SK-N-SH (cell line): ENCODE results near the gene LIPA. TPM values are rescaled to one million over a fixed set of nuclear protein-coding genes. Genes with fewer than 3 reads are reported as not detected.
A peak's percentile ranks its signal among the peaks of the same experiment; 100 is the strongest.

Source experiments
- CTCF ChIA-PET: fragments of 300-600, 350-600 bp; formaldehyde crosslinking; extraction: SDS; loops from one replicate; lab custom pipeline; 2021; lab: Yijun Ruan, JAX
- POLR2A ChIA-PET: fragments of 350-600 bp; sonication (Branson Sonifier 250); formaldehyde crosslinking; extraction: SDS; loops from one replicate; lab custom pipeline; 2020; ENCODE audit warnings: antibody characterized with exemption, inconsistent platforms; lab: Yijun Ruan, JAX
- DNase-seq: peaks from one replicate; pipeline ENCODE4 v3.0.0; 2012
- H2AFZ ChIP-seq: fragments of 200-600 bp; sonication (generic); 2 replicates; pipeline ENCODE4 v1.8.1; 2016; ENCODE audit warnings: antibody characterized with exemption, mild to moderate bottlenecking, low read depth
- H3F3A ChIP-seq: fragments of 200-600 bp; sonication (generic); replicated peaks from 2 replicates; pipeline ENCODE3; 2016; ENCODE audit warnings: antibody characterized with exemption, mild to moderate bottlenecking; ENCODE audit not compliant: insufficient read depth
- H3K27ac ChIP-seq, 2 experiments: fragments of 200-500 bp in 1 of 2; fragments of 200-600 bp in 1 of 2; sonication (Bioruptor generic) in 1 of 2; sonication (generic), shearing (Covaris generic) in 1 of 2; 2 replicates each; pipeline versions ENCODE4 v1.5.1 to v1.6.1; 2014 to 2016; ENCODE audit warnings: low read depth in 2 of 2, inconsistent platforms in 1 of 2, low read length in 1 of 2, mild to moderate bottlenecking in 1 of 2, mixed read lengths in 1 of 2
- H3K27me3 ChIP-seq: fragments of 200-600 bp; sonication (generic), shearing (Covaris generic); 2 replicates; pipeline ENCODE4 v1.6.1; 2016; ENCODE audit warnings: mixed run types; ENCODE audit not compliant: insufficient read depth
- H3K36me3 ChIP-seq, 2 experiments: fragments of 200-500 bp in 1 of 2; fragments of 200-600 bp in 1 of 2; sonication (Bioruptor generic) in 1 of 2; sonication (generic) in 1 of 2; replicated peaks in 1 of 2; 2 replicates each; pipeline versions ENCODE3 to v1.5.1; 2014 to 2016; ENCODE audit warnings: low read length in 1 of 2, mild to moderate bottlenecking in 1 of 2; ENCODE audit not compliant: insufficient read depth in 2 of 2, control insufficient read depth in 1 of 2
- H3K4me1 ChIP-seq, 2 experiments: fragments of 200-500 bp in 1 of 2; fragments of 200-600 bp in 1 of 2; sonication (Bioruptor generic) in 1 of 2; sonication (generic), shearing (Covaris generic) in 1 of 2; 2 replicates each; pipeline versions ENCODE4 v1.5.1 to v1.6.1; 2014 to 2016; ENCODE audit warnings: low read depth in 1 of 2, low read length in 1 of 2, mixed run types in 1 of 2; ENCODE audit not compliant: insufficient read depth in 2 of 2, control insufficient read depth in 1 of 2
- H3K4me2 ChIP-seq: fragments of 200-600 bp; sonication (generic), shearing (Covaris generic); 2 replicates; pipeline ENCODE4 v1.6.1; 2017; ENCODE audit warnings: mixed run types
- H3K4me3 ChIP-seq, 2 experiments: fragments of 200-500 bp in 1 of 2; fragments of 200-600 bp in 1 of 2; sonication (Bioruptor generic) in 1 of 2; sonication (generic), shearing (Covaris generic) in 1 of 2; 2 replicates each; pipeline versions ENCODE4 v1.5.1 to v1.8.1; 2014 to 2016; ENCODE audit warnings: low read depth in 2 of 2, inconsistent platforms in 1 of 2, low read length in 1 of 2, mild to moderate bottlenecking in 1 of 2, mixed read lengths in 1 of 2, moderate library complexity in 1 of 2
- H3K79me2 ChIP-seq: fragments of 200-600 bp; sonication (generic); 2 replicates; pipeline ENCODE4 v1.8.1; 2017; ENCODE audit warnings: mild to moderate bottlenecking; ENCODE audit not compliant: insufficient read depth
- H3K9ac ChIP-seq: fragments of 200-600 bp; sonication (generic); 2 replicates; pipeline ENCODE4 v1.6.1; 2017; ENCODE audit warnings: mixed run types
- H3K9me2 ChIP-seq: fragments of 200-600 bp; sonication (generic); 2 replicates; pipeline ENCODE4 v1.6.1; 2017; ENCODE audit warnings: mixed run types
- H3K9me3 ChIP-seq: fragments of 200-600 bp; sonication (generic); 2 replicates; pipeline ENCODE4 v1.6.1; 2017; ENCODE audit warnings: mixed run types, mild to moderate bottlenecking, moderate library complexity
- H4K20me1 ChIP-seq: fragments of 200-600 bp; sonication (generic); 2 replicates; pipeline ENCODE4 v1.6.1; 2017; ENCODE audit warnings: mild to moderate bottlenecking, mixed run types; ENCODE audit not compliant: insufficient read depth
- ELF1 ChIP-seq: IDR thresholded peaks from 2 replicates; pipeline ENCODE4 v1.4.0; 2012
- EP300 ChIP-seq, 2 experiments: IDR thresholded peaks; 2 replicates each; pipeline versions ENCODE4 v1.4.0 to v1.6.1; 2012; ENCODE audit warnings: borderline replicate concordance in 1 of 2, low read depth in 1 of 2, low read length in 1 of 2
- EZH2phosphoT487 ChIP-seq: fragments of 200-600 bp; sonication (generic); IDR thresholded peaks from 2 replicates; pipeline ENCODE4 v1.6.1; 2017; ENCODE audit warnings: low read depth, mixed run types, mild to moderate bottlenecking, antibody characterized with exemption, moderate library complexity, borderline replicate concordance
- FOSL2 ChIP-seq: IDR thresholded peaks from 2 replicates; pipeline ENCODE4 v1.4.0; 2012; ENCODE audit warnings: low read depth, mild to moderate bottlenecking, moderate library complexity, borderline replicate concordance
- GABPA ChIP-seq: IDR thresholded peaks from 2 replicates; pipeline ENCODE4 v1.4.0; 2012; ENCODE audit warnings: low read depth, mild to moderate bottlenecking
- MXI1 ChIP-seq: IDR thresholded peaks from 2 replicates; pipeline ENCODE4 v1.6.1; 2012; ENCODE audit warnings: mild to moderate bottlenecking, low read depth, low read length, improper control_type of control experiment
- NFIC ChIP-seq: IDR thresholded peaks from 2 replicates; pipeline ENCODE4 v1.4.0; 2012; ENCODE audit warnings: borderline replicate concordance
- NRF1 ChIP-seq: IDR thresholded peaks from 2 replicates; pipeline ENCODE4 v1.6.1; 2012; ENCODE audit warnings: low read depth, mild to moderate bottlenecking, low read length
- POLR2AphosphoS5 ChIP-seq: IDR thresholded peaks from 2 replicates; pipeline ENCODE4 v1.6.1; 2012; ENCODE audit warnings: low read depth, low read length
- RCOR1 ChIP-seq: fragments of 150-350 bp; IDR thresholded peaks from 2 replicates; pipeline ENCODE4 v1.6.1; 2017; ENCODE audit warnings: antibody characterized with exemption, low read length
- RFX5 ChIP-seq: IDR thresholded peaks from 2 replicates; pipeline ENCODE4 v1.6.1; 2012; ENCODE audit warnings: mild to moderate bottlenecking, improper control_type of control experiment, low read length
- RXRA ChIP-seq: IDR thresholded peaks from 2 replicates; pipeline ENCODE4 v1.4.0; 2012; ENCODE audit warnings: low read depth, mild to moderate bottlenecking, borderline replicate concordance
- SIN3A ChIP-seq: IDR thresholded peaks from 2 replicates; pipeline ENCODE4 v1.6.1; 2012; ENCODE audit warnings: low read depth, mild to moderate bottlenecking, low read length, moderate library complexity, borderline replicate concordance
- SMC3 ChIP-seq: IDR thresholded peaks from 2 replicates; pipeline ENCODE4 v1.6.1; 2012; ENCODE audit warnings: low read depth, low read length, improper control_type of control experiment
- TAF1 ChIP-seq: IDR thresholded peaks from 2 replicates; pipeline ENCODE4 v1.6.1; 2012; ENCODE audit warnings: low read depth, mild to moderate bottlenecking, low read length, moderate library complexity, borderline replicate concordance
- TCF12 ChIP-seq: IDR thresholded peaks from 2 replicates; pipeline ENCODE4 v1.4.0; 2012
- USF2 ChIP-seq: fragments of 150-350 bp; IDR thresholded peaks from 2 replicates; pipeline ENCODE4 v1.6.1; 2017; ENCODE audit warnings: antibody characterized with exemption, low read length, low read depth, borderline replicate concordance
- YY1 ChIP-seq: IDR thresholded peaks from 2 replicates; pipeline ENCODE4 v1.4.0; 2012; ENCODE audit warnings: low read depth, mild to moderate bottlenecking
- WGBS: methylation state at CpG from one replicate; pipeline ENCODE4 v1.1.6; 2017; ENCODE audit warnings: low lambda C conversion rate; 5-methylcytosine and 5-hydroxymethylcytosine counted together
- polyA plus RNA-seq, 3 experiments: library from polyadenylated mRNA; depleted of rRNA; stranded (reverse); fragments of >200 nt; gene quantifications; 2 replicates each; pipeline ENCODE4 v1.2.3, GENCODE V29; 2012
- TF ChIP-seq, protein P1 (sequence below): IDR thresholded peaks from 2 replicates; pipeline ENCODE4 v1.6.1; 2012; ENCODE audit warnings: mild to moderate bottlenecking, low read depth, low read length, moderate library complexity
- TF ChIP-seq, protein P2 (sequence below): IDR thresholded peaks from 2 replicates; pipeline ENCODE4; 2012
- TF ChIP-seq, protein P3 (sequence below): fragments of 200-600 bp; sonication (generic); IDR thresholded peaks from 2 replicates; pipeline ENCODE4 v1.6.1; 2017; ENCODE audit warnings: antibody characterized with exemption, mild to moderate bottlenecking, moderate library complexity
- TF ChIP-seq, protein P4 (sequence below): IDR thresholded peaks from 2 replicates; pipeline ENCODE4 v1.4.0; 2012; ENCODE audit warnings: low read depth

LIPA gene
- polyA plus RNA-seq (2012; rRNA removed), result 43.2 and 63.2 TPM in 2 replicates
- 60.7 and 61.2 TPM in 2 replicates for polyA plus RNA-seq (2012; cell fraction: cytosol; rRNA removed)
- 15.3 and 45.5 TPM in 2 replicates for polyA plus RNA-seq (2012; cell fraction: nucleus; rRNA removed)

DNA sequence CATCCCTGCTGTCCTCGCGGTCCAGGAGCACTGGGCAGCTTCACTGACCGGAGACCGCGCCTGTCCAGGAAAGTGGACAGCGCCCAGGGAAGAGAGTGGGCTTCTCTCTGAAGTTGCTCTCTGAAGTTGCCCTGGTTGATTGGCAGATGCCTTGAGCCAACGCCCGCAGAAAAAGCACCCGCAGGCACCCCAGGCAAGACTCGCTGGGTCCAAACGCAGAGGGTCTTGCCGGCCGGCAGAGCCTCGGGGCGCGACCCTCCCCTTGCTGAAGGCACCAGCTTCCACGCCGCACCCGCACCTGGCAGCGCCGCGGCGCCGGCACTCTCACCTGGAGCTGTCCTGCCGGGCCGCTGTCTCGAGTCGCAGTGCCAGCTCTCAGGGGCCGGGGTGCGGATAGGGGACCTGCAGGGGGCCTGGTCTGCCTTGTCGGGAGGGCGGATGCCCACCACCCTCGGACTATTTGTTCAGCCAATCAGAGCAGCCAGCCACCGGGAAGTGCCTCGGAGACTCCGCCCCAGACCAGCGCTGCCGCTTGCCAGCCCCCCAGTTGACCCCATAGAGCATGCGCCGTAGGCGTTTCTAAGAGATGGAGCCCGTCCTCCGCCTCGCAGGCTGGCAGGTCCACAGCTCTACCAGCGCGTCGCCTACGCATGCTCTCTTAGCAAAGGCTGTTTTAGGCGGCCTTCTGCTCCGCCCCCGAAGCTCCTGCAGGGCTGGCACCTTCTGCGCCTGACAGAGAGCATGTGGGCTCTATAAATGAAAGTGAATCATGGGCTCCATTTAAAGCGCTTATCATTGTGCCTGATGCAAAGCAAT, at the start of gene LIPA:
Gene LIPA, minus strand, starts transcription at position 367 of the 816 bp plus-strand sequence. CDS start 4,127 bp downstream, outside the sequence.
- ChIA-PET CTCF (interaction anchor here (0.7 to 1.6 kb wide), 9 partner anchors 22 to 319 kb away, joined by 3 to 6 read pairs (median 4); no protein-coding TSS in a partner anchor), POLR2A (interaction anchor here (0.9 to 1.0 kb wide), 2 partner anchors 27 to 163 kb away, joined by 3 read pairs; no protein-coding TSS in a partner anchor)
- no peaks in the 10 kb centered on the region for H3F3A ChIP-seq
- TF ChIP-seq POLR2AphosphoS5 (peak; percentile 59; the same call in 1 of the 2 replicates), EP300 (IDR thresholded peaks at IDR 0.05; ENCODE audit: borderline replicate concordance in 1 of 2, low read depth in 1 of 2, low read length in 1 of 2) (no peak), NRF1 (peak; percentile 91), RFX5 (no peak), TCF12 (no peak), MXI1 (peak; percentile 84), SMC3 (no peak), USF2 (no peak), EZH2phosphoT487 (no peak), GABPA (peak; percentile 33; the same call in 1 of the 2 replicates), TAF1 (peak; percentile 50; the same call in 1 of the 2 replicates), YY1 (no peak), NFIC (no peak), FOSL2 (no peak), SIN3A (peak; percentile 37; the same call in 1 of the 2 replicates), ELF1 (peak; percentile 71), RXRA (no peak), RCOR1 (no peak)
- TF ChIP-seq, protein P1, sequence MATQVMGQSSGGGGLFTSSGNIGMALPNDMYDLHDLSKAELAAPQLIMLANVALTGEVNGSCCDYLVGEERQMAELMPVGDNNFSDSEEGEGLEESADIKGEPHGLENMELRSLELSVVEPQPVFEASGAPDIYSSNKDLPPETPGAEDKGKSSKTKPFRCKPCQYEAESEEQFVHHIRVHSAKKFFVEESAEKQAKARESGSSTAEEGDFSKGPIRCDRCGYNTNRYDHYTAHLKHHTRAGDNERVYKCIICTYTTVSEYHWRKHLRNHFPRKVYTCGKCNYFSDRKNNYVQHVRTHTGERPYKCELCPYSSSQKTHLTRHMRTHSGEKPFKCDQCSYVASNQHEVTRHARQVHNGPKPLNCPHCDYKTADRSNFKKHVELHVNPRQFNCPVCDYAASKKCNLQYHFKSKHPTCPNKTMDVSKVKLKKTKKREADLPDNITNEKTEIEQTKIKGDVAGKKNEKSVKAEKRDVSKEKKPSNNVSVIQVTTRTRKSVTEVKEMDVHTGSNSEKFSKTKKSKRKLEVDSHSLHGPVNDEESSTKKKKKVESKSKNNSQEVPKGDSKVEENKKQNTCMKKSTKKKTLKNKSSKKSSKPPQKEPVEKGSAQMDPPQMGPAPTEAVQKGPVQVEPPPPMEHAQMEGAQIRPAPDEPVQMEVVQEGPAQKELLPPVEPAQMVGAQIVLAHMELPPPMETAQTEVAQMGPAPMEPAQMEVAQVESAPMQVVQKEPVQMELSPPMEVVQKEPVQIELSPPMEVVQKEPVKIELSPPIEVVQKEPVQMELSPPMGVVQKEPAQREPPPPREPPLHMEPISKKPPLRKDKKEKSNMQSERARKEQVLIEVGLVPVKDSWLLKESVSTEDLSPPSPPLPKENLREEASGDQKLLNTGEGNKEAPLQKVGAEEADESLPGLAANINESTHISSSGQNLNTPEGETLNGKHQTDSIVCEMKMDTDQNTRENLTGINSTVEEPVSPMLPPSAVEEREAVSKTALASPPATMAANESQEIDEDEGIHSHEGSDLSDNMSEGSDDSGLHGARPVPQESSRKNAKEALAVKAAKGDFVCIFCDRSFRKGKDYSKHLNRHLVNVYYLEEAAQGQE, result peak; percentile 86
- TF ChIP-seq, protein P2, sequence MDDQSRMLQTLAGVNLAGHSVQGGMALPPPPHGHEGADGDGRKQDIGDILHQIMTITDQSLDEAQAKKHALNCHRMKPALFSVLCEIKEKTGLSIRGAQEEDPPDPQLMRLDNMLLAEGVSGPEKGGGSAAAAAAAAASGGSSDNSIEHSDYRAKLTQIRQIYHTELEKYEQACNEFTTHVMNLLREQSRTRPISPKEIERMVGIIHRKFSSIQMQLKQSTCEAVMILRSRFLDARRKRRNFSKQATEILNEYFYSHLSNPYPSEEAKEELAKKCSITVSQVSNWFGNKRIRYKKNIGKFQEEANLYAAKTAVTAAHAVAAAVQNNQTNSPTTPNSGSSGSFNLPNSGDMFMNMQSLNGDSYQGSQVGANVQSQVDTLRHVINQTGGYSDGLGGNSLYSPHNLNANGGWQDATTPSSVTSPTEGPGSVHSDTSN, result no peak
- TF ChIP-seq, protein P3, sequence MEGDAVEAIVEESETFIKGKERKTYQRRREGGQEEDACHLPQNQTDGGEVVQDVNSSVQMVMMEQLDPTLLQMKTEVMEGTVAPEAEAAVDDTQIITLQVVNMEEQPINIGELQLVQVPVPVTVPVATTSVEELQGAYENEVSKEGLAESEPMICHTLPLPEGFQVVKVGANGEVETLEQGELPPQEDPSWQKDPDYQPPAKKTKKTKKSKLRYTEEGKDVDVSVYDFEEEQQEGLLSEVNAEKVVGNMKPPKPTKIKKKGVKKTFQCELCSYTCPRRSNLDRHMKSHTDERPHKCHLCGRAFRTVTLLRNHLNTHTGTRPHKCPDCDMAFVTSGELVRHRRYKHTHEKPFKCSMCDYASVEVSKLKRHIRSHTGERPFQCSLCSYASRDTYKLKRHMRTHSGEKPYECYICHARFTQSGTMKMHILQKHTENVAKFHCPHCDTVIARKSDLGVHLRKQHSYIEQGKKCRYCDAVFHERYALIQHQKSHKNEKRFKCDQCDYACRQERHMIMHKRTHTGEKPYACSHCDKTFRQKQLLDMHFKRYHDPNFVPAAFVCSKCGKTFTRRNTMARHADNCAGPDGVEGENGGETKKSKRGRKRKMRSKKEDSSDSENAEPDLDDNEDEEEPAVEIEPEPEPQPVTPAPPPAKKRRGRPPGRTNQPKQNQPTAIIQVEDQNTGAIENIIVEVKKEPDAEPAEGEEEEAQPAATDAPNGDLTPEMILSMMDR, result no peak
- TF ChIP-seq, protein P4, sequence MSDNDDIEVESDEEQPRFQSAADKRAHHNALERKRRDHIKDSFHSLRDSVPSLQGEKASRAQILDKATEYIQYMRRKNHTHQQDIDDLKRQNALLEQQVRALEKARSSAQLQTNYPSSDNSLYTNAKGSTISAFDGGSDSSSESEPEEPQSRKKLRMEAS, result peak; percentile 79
- WGBS, result 6% methylated on average over 15 of the region's 53 CpGs
- H3K27ac ChIP-seq, result peak within 1 kb of the TSS; percentile 14 to 73; a peak in 3 of 4 replicates
- no peaks in the 10 kb centered on the region for H3K79me2 ChIP-seq
- H3K9me3 ChIP-seq, result no peaks in the 10 kb centered on the region
- peak within 1 kb of the TSS; percentile 88 to 95 for H3K4me3 ChIP-seq
- peak within 1 kb of the TSS; percentile 98 for H2AFZ ChIP-seq
- H3K9ac ChIP-seq, result peak within 1 kb of the TSS; percentile 66; the same call in 1 of the 2 replicates
- H3K27me3 ChIP-seq, result no peaks in the 10 kb centered on the region
- H4K20me1 ChIP-seq, result no peaks in the 10 kb centered on the region
- peak; percentile 96 for DNase-seq
- peak within 1 kb of the TSS; percentile 88 for H3K4me2 ChIP-seq
- H3K36me3 ChIP-seq, result no peaks in the 10 kb centered on the region
- peaks cover 0 to 6% of the 10 kb centered on the region in 2 experiments; a peak in 2 of 4 replicates for H3K4me1 ChIP-seq
- no peaks in the 10 kb centered on the region for H3K9me2 ChIP-seq
